T47D (cell line): Measurements from ENCODE around the gene DCTN1.
"Not testable (repeated sequence)": the region's sequence is repeated elsewhere in the genome, so short reads cannot be mapped to it uniquely, and the experiment has no call there.

Experiments used
- DNase-seq, 2 experiments: peaks; one replicate each; pipeline versions ENCODE4 v3.0.0 to v3.0.0-alpha.2; 2011 to 2012; ENCODE audit warnings: low read depth in 1 of 2, low spot score in 1 of 2
- JUND ChIP-seq: IDR thresholded peaks from 2 replicates; pipeline ENCODE4 v1.6.1; 2012; ENCODE audit warnings: low read depth
- in situ Hi-C: cut with HindIII; loops from 2 replicates; pipeline ENCODE4 v1.10.0; 2016; ENCODE audit warnings: low sequenced_read_pairs, low pct_unique_long_range_greater_than_20kb

Gene DCTN1

DNA sequence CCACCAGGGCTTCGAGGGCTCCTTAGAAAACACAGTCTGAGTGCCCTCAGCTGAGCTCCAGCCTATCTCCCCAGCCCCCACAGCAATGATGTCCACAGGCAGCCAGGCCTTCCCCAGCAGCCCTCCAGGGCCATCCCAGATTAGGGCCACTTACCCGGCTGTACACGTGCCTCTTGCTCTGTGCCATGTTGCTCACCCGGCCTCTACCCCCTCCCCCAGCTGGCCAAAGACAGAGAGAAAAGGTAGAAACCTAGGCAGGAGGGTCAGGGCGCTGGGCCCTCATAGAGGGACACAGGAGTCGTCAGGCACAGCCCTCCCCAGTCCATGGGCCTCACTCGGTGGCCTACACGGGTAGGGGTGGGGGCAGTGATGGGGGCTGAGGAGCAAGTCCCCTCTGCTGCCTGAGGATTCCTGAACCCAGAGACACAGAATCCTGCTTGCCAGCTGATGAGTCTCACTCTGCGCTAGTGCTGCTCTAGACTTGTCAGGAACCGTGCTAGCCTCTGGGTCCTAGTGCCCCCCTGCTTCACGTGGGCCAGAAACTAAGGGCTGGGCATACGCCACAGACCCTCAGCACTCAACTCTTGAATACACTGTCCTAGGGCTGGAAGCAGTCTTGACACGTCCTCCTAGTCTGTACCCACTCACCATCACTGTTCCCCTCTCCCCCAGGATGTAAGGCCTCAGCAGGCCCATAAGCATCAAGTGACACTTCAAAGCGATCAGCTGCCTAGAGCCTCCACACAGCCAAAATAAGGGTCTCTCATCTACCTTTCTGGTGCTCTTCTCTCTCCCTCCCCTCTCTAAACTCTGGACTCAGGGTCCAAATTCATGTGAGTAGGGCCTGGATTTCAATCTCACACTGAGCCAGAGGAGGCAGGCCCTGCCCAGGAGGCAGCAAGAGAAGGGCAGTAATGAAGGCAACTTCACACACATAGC lies at the start of gene DCTN1:
DCTN1 (minus strand) TSS at position 461 of the 939 bp plus-strand sequence; CDS start at position 187, 274 bp downstream.
- in situ Hi-C loops = no loop called here
- no peak for TF ChIP-seq JUND
- DNase-seq = peak; percentile 33 to 45

GRCh38 chr2:74428675-74429074 lies 48.6 kb upstream of the DCTN1 start:
- no peak for DNase-seq
- in situ Hi-C loops = no loop called here
- TF ChIP-seq JUND = no peak

- no peak for DNase-seq
- TF ChIP-seq JUND = no peak
- in situ Hi-C loops = no loop called here
These were observed 47.4 kb upstream of the DCTN1 start for GRCh38 chr2:74427551-74427950.

- no peak for TF ChIP-seq JUND
- in situ Hi-C loops = no loop called here
- DNase-seq = no peak
These were observed 46.2 kb upstream of the DCTN1 start for GRCh38 chr2:74426181-74426758.

GRCh38 chr2:74425523-74425922 lies 45.4 kb upstream of the DCTN1 start:
- TF ChIP-seq JUND = no peak
- in situ Hi-C loops = no loop called here
- DNase-seq = no peak

- in situ Hi-C loops = no loop called here
- no peak for DNase-seq
- TF ChIP-seq JUND = no peak
These were observed 44.9 kb upstream of the DCTN1 start for GRCh38 chr2:74424995-74425406.

- in situ Hi-C loops = no loop called here
- DNase-seq = no peak
- no peak for TF ChIP-seq JUND
These were observed 44.3 kb upstream of the DCTN1 start for GRCh38 chr2:74424139-74424992.

DNA sequence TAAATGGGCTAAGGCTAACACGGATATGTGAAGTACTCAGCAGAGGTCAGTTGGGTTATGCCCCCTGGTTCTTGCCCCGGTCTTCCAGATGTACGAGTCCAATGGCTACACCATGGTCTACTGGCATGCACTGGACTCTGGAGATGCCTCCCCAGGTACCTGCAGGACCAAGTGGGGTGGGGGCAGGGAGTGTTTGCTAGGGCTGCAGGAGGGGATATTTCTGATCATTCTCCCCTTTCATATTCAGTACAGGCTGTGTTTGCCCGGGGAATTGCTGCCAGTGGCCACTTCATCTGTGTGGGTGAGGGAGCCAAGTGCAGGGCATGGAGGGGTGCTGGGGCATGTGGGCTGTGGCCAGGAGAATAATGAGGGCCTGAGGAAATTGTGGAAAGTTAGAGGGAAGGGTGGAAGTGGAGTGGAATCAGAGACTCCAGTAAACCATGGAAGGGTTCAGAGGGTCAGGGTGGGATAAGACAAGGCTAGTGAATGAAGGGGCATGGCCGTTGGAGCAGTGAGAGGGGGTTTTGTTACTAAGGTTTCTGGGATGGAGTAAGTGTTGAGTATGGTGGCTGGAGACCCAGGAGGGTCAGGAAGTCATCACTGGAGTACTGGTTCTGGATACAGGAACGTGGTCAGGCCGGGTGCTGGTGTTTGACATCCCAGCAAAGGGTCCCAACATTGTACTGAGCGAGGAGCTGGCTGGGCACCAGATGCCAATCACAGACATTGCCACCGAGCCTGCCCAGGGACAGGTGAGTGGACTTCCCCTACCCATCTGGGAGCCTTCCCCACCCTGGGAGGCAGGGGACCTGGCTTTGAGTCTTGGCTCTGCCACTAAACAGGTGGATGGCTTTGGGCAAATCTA lies 43.4 kb upstream of the DCTN1 start:
- DNase-seq = no peak
- in situ Hi-C loops = no loop called here
- TF ChIP-seq JUND = no peak

- in situ Hi-C loops = no loop called here
- TF ChIP-seq JUND = no peak
- peak; percentile 76 to 78 for DNase-seq
These were observed 41.2 kb upstream of the DCTN1 start, which contains the start of the genes C2orf81 and WDR54 for GRCh38 chr2:74421221-74421870. TSS of gene C2orf81 (minus strand) at chr2:74421619. CDS start at chr2:74421560, 59 bp downstream. TSS of gene WDR54 (plus strand) at chr2:74421730. CDS start at chr2:74422154, 424 bp downstream.

- DNase-seq, in situ Hi-C loops: not testable (repeated sequence)
These were observed 40.5 kb upstream of the DCTN1 start for GRCh38 chr2:74420443-74421103.

GRCh38 chr2:74420006-74420405 lies 39.9 kb upstream of the DCTN1 start:
- in situ Hi-C loops = no loop called here
- no peak for DNase-seq
- no peak for TF ChIP-seq JUND
